A673 (cell line): ENCODE results near the gene VPS13D. TPM values are rescaled to one million over a fixed set of nuclear protein-coding genes. Genes with fewer than 3 reads are reported as not detected.

Experiments used
- BruUV-seq: library from RNA; stranded (reverse); fragments of 400-500 nt; replicated peaks from 2 replicates; lab custom pipeline; 2021; lab: Mats Ljungman, UMichigan
- CTCF ChIA-PET: fragments of 300-600 bp; sonication (Branson Sonifier 250); formaldehyde crosslinking; loops from one replicate; lab custom pipeline; 2022; ENCODE audit warnings: antibody characterized with exemption; lab: Charles Lee
- POLR2A ChIA-PET: fragments of 300-600 bp; sonication (Branson Sonifier 250); formaldehyde crosslinking; loops from one replicate; lab custom pipeline; 2022; ENCODE audit warnings: antibody characterized with exemption; ENCODE audit not compliant: low non-redundant PET; lab: Charles Lee
- DNase-seq: peaks from one replicate; pipeline ENCODE4 v3.0.0-alpha.2; 2015; ENCODE audit warnings: low spot score
- H3K27ac ChIP-seq: fragments of 200-600 bp; sonication (generic); 2 replicates; pipeline ENCODE4 v1.5.1; 2016; ENCODE audit warnings: mixed run types, low read depth, mild to moderate bottlenecking, mixed read lengths, antibody characterized with exemption, low read length; ENCODE audit not compliant: poor library complexity, severe bottlenecking
- H3K27me3 ChIP-seq: fragments of 200-600 bp; sonication (generic); replicated peaks from 2 replicates; pipeline ENCODE4 v1.6.1; 2017; ENCODE audit warnings: mixed run types, low read depth, mild to moderate bottlenecking, mixed read lengths, antibody characterized with exemption, low read length; ENCODE audit not compliant: insufficient read depth, poor library complexity
- H3K36me3 ChIP-seq: fragments of 200-600 bp; sonication (generic); 2 replicates; pipeline ENCODE4 v1.6.1; 2016; ENCODE audit warnings: mixed run types, mild to moderate bottlenecking, mixed read lengths, antibody characterized with exemption, low read length; ENCODE audit not compliant: insufficient read depth, poor library complexity, severe bottlenecking
- H3K4me1 ChIP-seq: fragments of 200-600 bp; sonication (generic); 2 replicates; pipeline ENCODE4 v1.6.1; 2017; ENCODE audit warnings: mixed run types, mild to moderate bottlenecking, mixed read lengths, antibody characterized with exemption, low read length; ENCODE audit not compliant: insufficient read depth, poor library complexity, severe bottlenecking
- H3K4me3 ChIP-seq: fragments of 200-600 bp; sonication (generic); 2 replicates; pipeline ENCODE4 v1.5.1; 2016; ENCODE audit warnings: low read depth, mixed run types, mild to moderate bottlenecking, mixed read lengths, low read length; ENCODE audit not compliant: poor library complexity, severe bottlenecking
- H3K9me3 ChIP-seq: fragments of 200-600 bp; sonication (generic); 2 replicates; pipeline ENCODE4 v1.6.1; 2016; ENCODE audit warnings: mixed run types, low read depth, mild to moderate bottlenecking, mixed read lengths, antibody characterized with exemption, low read length; ENCODE audit not compliant: poor library complexity, severe bottlenecking
- CTCF ChIP-seq: fragments of 300-800, 200-600 bp; sonication (generic); conservative IDR thresholded peaks from 2 replicates; pipeline ENCODE4 v1.5.1; 2017; ENCODE audit warnings: low read depth, mild to moderate bottlenecking, antibody characterized with exemption, low read length, moderate library complexity, mixed read lengths
- EZH2 ChIP-seq: fragments of 200-600 bp; sonication (generic); IDR thresholded peaks from 2 replicates; pipeline ENCODE4 v1.6.1; 2017; ENCODE audit warnings: borderline replicate concordance, low read depth, mild to moderate bottlenecking, mixed read lengths, antibody characterized with exemption, low read length; ENCODE audit not compliant: poor library complexity, severe bottlenecking
- intact Hi-C: fragments of 100-400 bp; cut with micrococcal nuclease; formaldehyde crosslinking; loops from one replicate; pipeline ENCODE4 v1.10.0; 2022; ENCODE audit not compliant: unreplicated experiment
- total RNA-seq: library from RNA; stranded (reverse); gene quantifications from 2 replicates; pipeline ENCODE4 v1.2.3, GENCODE V29; 2021

The VPS13D gene
- total RNA-seq, 1 experiment from 2014 or later, result 32.5 TPM

DNA sequence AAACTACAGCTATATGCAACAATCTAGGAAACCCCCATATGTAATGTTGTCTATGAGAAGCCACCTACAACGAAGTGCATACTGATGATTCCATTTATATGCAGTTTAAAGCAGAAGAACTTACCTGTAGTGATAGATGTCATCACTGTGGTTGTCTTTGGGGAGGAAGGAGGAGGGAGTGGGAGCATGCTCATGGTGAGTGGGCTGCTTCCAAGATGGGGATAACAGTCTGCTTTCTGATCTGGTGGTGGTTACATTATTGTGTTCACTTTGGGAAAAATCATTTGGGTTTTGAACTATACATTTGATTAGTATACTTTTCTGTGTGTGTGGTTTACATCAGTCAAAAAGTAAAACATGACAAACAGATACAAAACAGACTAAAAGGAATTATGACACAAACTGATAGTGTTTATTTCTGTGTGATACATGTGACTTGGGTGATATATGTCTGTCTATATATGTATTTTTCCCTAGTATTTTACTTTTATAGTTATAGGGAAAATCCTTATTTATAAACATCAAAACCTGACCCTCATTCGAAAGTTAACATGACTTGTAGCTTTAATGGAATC lies 184.7 kb downstream of the VPS13D start:
- peaks cover 8% of the 10 kb centered on the region for H3K36me3 ChIP-seq
- no TSS peak for BruUV-seq
- H3K9me3 ChIP-seq, result no peaks in the 10 kb centered on the region
- no peak overlapping the region for H3K27ac ChIP-seq
- intact Hi-C loops, result no loop called here
- no peak for DNase-seq
- TF ChIP-seq CTCF (no peak), EZH2 (no peak)
- ChIA-PET CTCF (no interaction called here), POLR2A (no interaction called here)
- no peaks in the 10 kb centered on the region for H3K4me1 ChIP-seq
- no peak overlapping the region for H3K4me3 ChIP-seq
- no peaks in the 10 kb centered on the region for H3K27me3 ChIP-seq

GRCh38 chr1:12415038-12415466 lies 185.2 kb downstream of the VPS13D start:
- Histone ChIP-seq H3K9me3 (no peaks in the 10 kb centered on the region), H3K4me3 (no peak overlapping the region), H3K36me3 (peaks cover 8% of the 10 kb centered on the region), H3K27me3 (no peaks in the 10 kb centered on the region), H3K4me1 (no peaks in the 10 kb centered on the region), H3K27ac (no peak overlapping the region)
- intact Hi-C loops, result no loop called here
- no peak for TF ChIP-seq CTCF
- no peak for TF ChIP-seq EZH2
- no TSS peak for BruUV-seq
- CTCF ChIA-PET, result no interaction called here
- no peak for DNase-seq
- POLR2A ChIA-PET, result no interaction called here

DNA sequence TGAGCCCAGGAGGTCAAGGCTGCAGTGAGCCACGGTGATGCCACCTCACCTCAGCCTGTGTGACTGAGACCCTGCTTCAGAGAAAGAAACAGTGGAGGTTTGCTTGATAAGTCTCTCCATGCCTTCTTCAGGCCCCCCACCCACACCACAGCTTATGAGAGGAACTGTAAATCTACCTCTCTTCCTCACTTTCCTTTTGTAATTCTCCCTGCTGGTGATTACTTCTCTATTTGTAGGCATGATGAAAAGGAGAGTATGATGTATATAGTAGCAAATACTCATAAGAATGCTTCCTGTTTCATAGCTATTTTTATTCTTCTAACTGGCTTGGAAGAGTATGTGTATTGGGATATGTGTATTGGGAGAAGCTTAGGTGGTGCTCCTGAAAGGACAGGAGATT lies 186.3 kb downstream of the VPS13D start:
- ChIA-PET POLR2A (no interaction called here), CTCF (no interaction called here)
- TF ChIP-seq EZH2 (no peak), CTCF (no peak)
- intact Hi-C loops, result no loop called here
- no peaks in the 10 kb centered on the region for H3K27me3 ChIP-seq
- no peak for DNase-seq
- no peak overlapping the region for H3K27ac ChIP-seq
- no peaks in the 10 kb centered on the region for H3K9me3 ChIP-seq
- BruUV-seq, result no TSS peak
- no peak overlapping the region for H3K4me3 ChIP-seq
- peaks cover 4% of the 10 kb centered on the region for H3K36me3 ChIP-seq
- H3K4me1 ChIP-seq, result no peaks in the 10 kb centered on the region
